Neuronal stem cell (in vitro differentiated cells): ENCODE data around the gene CCL20.

Experiments used
- DNase-seq: peaks from one replicate; pipeline ENCODE4 v3.0.0-alpha.2; 2013; ENCODE audit warnings: low spot score
- H2AFZ ChIP-seq: one replicate; pipeline ENCODE4 v1.6.1; 2013; ENCODE audit warnings: mild to moderate bottlenecking, low read length, inconsistent platforms
- H2AK5ac ChIP-seq: 2 replicates; pipeline ENCODE4 v1.6.1; 2013; ENCODE audit warnings: low read depth, mild to moderate bottlenecking, inconsistent platforms, low read length, moderate library complexity, mixed read lengths
- H2BK120ac ChIP-seq: 2 replicates; pipeline ENCODE4 v1.6.1; 2013; ENCODE audit warnings: low read depth, mild to moderate bottlenecking, inconsistent platforms, low read length, moderate library complexity, mixed read lengths
- H2BK12ac ChIP-seq: one replicate; pipeline ENCODE4 v1.6.1; 2013; ENCODE audit warnings: low read length, inconsistent platforms
- H2BK15ac ChIP-seq: 2 replicates; pipeline ENCODE4 v1.6.1; 2013; ENCODE audit warnings: mild to moderate bottlenecking, low read length, inconsistent platforms, mixed read lengths
- H2BK5ac ChIP-seq: one replicate; pipeline ENCODE4 v1.6.1; 2013; ENCODE audit warnings: inconsistent platforms, mild to moderate bottlenecking, low read length, moderate library complexity
- H3K14ac ChIP-seq: one replicate; pipeline ENCODE4 v1.6.1; 2013; ENCODE audit warnings: low read length, inconsistent platforms
- H3K18ac ChIP-seq: 2 replicates; pipeline ENCODE4 v1.6.1; 2013; ENCODE audit warnings: low read length, inconsistent platforms
- H3K23ac ChIP-seq: 2 replicates; pipeline ENCODE4 v1.6.1; 2013; ENCODE audit warnings: low read depth, mild to moderate bottlenecking, mixed read lengths, low read length, inconsistent platforms; ENCODE audit not compliant: poor library complexity
- H3K27ac ChIP-seq: replicated peaks from 3 replicates; pipeline ENCODE4 v1.5.1; 2013; ENCODE audit warnings: low read length, inconsistent platforms
- H3K27me3 ChIP-seq, 3 experiments: 2 replicates each; pipeline ENCODE4 v1.6.1; 2013; ENCODE audit warnings: low read length in 3 of 3, mild to moderate bottlenecking in 2 of 3, inconsistent platforms in 1 of 3, low read depth in 1 of 3, mixed read lengths in 1 of 3, moderate library complexity in 1 of 3; ENCODE audit not compliant: control insufficient read depth in 3 of 3, insufficient read depth in 3 of 3
- H3K36me3 ChIP-seq, 2 donors: replicated peaks in 1 of 2; 2 replicates each; pipeline ENCODE4 v1.6.1; 2013; ENCODE audit warnings: low read length in 2 of 2; ENCODE audit not compliant: control insufficient read depth in 2 of 2, insufficient read depth in 2 of 2
- H3K4ac ChIP-seq: 2 replicates; pipeline ENCODE4 v1.6.1; 2013; ENCODE audit warnings: inconsistent platforms, mild to moderate bottlenecking, low read length, moderate library complexity
- H3K4me1 ChIP-seq, 2 donors: 1 replicate in 1 of 2; 2 replicates in 1 of 2; pipeline ENCODE4 v1.6.1; 2013; ENCODE audit warnings: low read length in 2 of 2, low read depth in 1 of 2; ENCODE audit not compliant: control insufficient read depth in 2 of 2, insufficient read depth in 1 of 2
- H3K4me2 ChIP-seq: one replicate; pipeline ENCODE4 v1.6.1; 2013; ENCODE audit warnings: mild to moderate bottlenecking, low read length, inconsistent platforms; ENCODE audit not compliant: insufficient read depth, poor library complexity, severe bottlenecking
- H3K4me3 ChIP-seq, 2 donors: 2 replicates each; pipeline ENCODE4 v1.5.1; 2013; ENCODE audit warnings: low read length in 2 of 2, mild to moderate bottlenecking in 2 of 2, inconsistent platforms in 1 of 2, moderate library complexity in 1 of 2
- H3K79me1 ChIP-seq: one replicate; pipeline ENCODE4 v1.6.1; 2013; ENCODE audit warnings: low read depth, mild to moderate bottlenecking, inconsistent platforms, low read length, moderate library complexity
- H3K9ac ChIP-seq: one replicate; pipeline ENCODE4 v1.6.1; 2013; ENCODE audit warnings: mild to moderate bottlenecking, low read depth, low read length, inconsistent platforms; ENCODE audit not compliant: poor library complexity
- H3K9me3 ChIP-seq, 2 donors: replicated peaks in 1 of 2; 2 replicates each; pipeline versions ENCODE3 to v1.6.1; 2013; ENCODE audit warnings: low read length in 2 of 2, mild to moderate bottlenecking in 2 of 2, inconsistent platforms in 1 of 2, low read depth in 1 of 2, mixed read lengths in 1 of 2, moderate library complexity in 1 of 2; ENCODE audit not compliant: control insufficient read depth in 2 of 2, insufficient read depth in 1 of 2
- H4K8ac ChIP-seq: one replicate; pipeline ENCODE4 v1.6.1; 2013; ENCODE audit warnings: low read depth, mild to moderate bottlenecking, inconsistent platforms, low read length, moderate library complexity
- H4K91ac ChIP-seq: one replicate; pipeline ENCODE4 v1.6.1; 2013; ENCODE audit warnings: low read length, low read depth, mild to moderate bottlenecking, inconsistent platforms; ENCODE audit not compliant: poor library complexity
- WGBS, 2 donors: extraction: QIAGEN DNeasy Blood & Tissue Kit; methylation state at CpG; one replicate each; pipeline ENCODE4 v1.1.7; 2013; ENCODE audit warnings: missing lambda C conversion rate in 2 of 2, mixed read lengths in 1 of 2; ENCODE audit not compliant: insufficient read length in 2 of 2, insufficient replicate concordance in 1 of 2; ENCODE audit errors: extremely low coverage in 2 of 2; 5-methylcytosine and 5-hydroxymethylcytosine counted together

CCL20 gene

DNA sequence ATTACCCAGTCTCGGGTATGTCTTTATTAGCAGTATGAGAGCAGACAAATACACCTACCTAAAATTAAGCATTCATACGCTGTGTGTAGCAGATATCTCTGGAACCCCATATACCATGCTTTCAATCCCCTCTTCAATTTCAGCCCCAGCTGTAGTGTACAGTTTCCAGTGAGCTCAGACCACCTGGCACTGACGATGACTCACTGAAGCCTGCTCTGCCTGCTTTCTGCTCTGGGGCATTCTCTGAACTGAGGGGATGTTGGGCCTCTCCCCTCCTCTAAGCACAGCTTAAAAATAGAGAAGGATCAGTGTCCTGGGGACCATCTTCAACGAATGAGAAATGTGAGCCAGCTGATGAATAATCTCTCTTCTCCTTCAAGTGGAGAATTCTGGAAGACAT, 8.7 kb upstream of the CCL20 start:
- Histone ChIP-seq H3K4me1 (peaks cover 0 to 2% of the 10 kb centered on the region in 2 donors), H3K4ac (no peak overlapping the region), H2BK12ac (no peak overlapping the region), H2BK15ac (no peak overlapping the region), H3K4me3 (no peak overlapping the region), H3K18ac (no peak overlapping the region), H3K27me3 (no peaks in the 10 kb centered on the region), H4K91ac (no peak overlapping the region), H3K23ac (no peak overlapping the region), H2BK5ac (no peak overlapping the region), H3K9ac (no peak overlapping the region), H3K4me2 (no peak overlapping the region), H2BK120ac (no peak overlapping the region), H2AFZ (no peak overlapping the region), H3K79me1 (no peaks in the 10 kb centered on the region), H3K27ac (no peak overlapping the region), H3K36me3 (no peaks in the 10 kb centered on the region), H3K9me3 (no peaks in the 10 kb centered on the region), H3K14ac (no peak overlapping the region), H2AK5ac (no peak overlapping the region), H4K8ac (no peak overlapping the region)
- DNase-seq: no peak
- WGBS, 2 donors: no CpG with 5 or more reads among the region's 4 CpGs

DNA sequence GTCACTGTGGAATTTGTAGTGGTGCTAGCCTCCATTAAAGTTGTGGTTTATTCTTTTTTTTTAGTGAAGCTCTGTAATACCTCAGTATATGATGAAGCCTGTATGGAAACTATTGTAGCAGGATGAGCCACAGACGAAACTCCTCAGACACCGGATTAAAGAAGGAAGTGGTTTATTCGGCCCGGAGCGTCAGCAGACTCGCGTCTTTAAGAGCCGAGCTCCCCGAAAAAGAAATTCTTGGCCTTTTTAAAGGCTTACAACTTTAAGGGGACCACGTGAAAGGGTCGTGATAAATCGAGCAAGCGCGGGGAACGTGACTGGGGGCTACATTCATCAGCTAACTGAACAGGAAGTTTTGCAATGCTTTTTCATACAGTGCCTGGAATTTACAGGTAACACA, 8.1 kb upstream of the CCL20 start:
- Histone ChIP-seq H4K8ac (no peak overlapping the region), H3K4me1 (peaks cover 0 to 2% of the 10 kb centered on the region in 2 donors), H2BK15ac (no peak overlapping the region), H2BK120ac (no peak overlapping the region), H2AK5ac (no peak overlapping the region), H3K9ac (no peak overlapping the region), H3K14ac (no peak overlapping the region), H2BK5ac (no peak overlapping the region), H3K27ac (no peak overlapping the region), H3K4me3 (no peak overlapping the region), H3K79me1 (no peaks in the 10 kb centered on the region), H2AFZ (no peak overlapping the region), H3K36me3 (no peaks in the 10 kb centered on the region), H3K23ac (no peak overlapping the region), H3K27me3 (no peaks in the 10 kb centered on the region), H2BK12ac (no peak overlapping the region), H3K4me2 (no peak overlapping the region), H4K91ac (no peak overlapping the region), H3K18ac (no peak overlapping the region), H3K4ac (no peak overlapping the region), H3K9me3 (no peaks in the 10 kb centered on the region)
- WGBS, 2 donors: no CpG with 5 or more reads among the region's 15 CpGs
- DNase-seq: no peak

DNA sequence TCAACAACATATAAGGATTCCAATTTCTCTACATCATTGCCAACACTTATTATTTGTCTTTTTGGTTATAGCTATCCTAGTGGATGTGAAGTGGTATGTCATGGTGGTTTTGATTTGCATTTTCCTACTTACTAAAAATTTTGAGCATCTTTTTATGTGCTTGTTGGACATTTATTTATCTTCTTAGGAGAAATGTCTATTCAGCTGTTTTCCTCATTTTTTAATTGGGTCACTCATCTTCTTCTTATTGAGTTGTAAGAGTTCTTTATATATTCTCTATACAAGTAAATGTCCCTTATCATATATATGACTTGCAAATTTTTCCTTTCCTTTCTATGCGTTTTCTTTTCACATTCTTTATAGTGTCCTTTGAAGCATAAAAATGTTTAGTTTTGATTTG, 4.7 kb upstream of the CCL20 start:
- Histone ChIP-seq H3K79me1 (no peaks in the 10 kb centered on the region), H3K23ac (no peak overlapping the region), H2AFZ (no peak overlapping the region), H2BK5ac (no peak overlapping the region), H3K18ac (no peak overlapping the region), H3K36me3 (no peaks in the 10 kb centered on the region), H4K91ac (no peak overlapping the region), H2BK120ac (no peak overlapping the region), H3K27me3 (no peaks in the 10 kb centered on the region), H2AK5ac (no peak overlapping the region), H3K27ac (no peak overlapping the region), H3K4ac (no peak overlapping the region), H4K8ac (no peak overlapping the region), H3K9ac (no peak overlapping the region), H3K4me3 (no peak overlapping the region), H2BK12ac (no peak overlapping the region), H3K4me2 (no peak overlapping the region), H3K4me1 (peaks cover 0 to 5% of the 10 kb centered on the region in 2 donors), H3K9me3 (no peaks in the 10 kb centered on the region), H2BK15ac (no peak overlapping the region), H3K14ac (no peak overlapping the region)
- no CpG with 5 or more reads among the region's 1 CpG for WGBS, 2 donors
- DNase-seq: no peak

DNA sequence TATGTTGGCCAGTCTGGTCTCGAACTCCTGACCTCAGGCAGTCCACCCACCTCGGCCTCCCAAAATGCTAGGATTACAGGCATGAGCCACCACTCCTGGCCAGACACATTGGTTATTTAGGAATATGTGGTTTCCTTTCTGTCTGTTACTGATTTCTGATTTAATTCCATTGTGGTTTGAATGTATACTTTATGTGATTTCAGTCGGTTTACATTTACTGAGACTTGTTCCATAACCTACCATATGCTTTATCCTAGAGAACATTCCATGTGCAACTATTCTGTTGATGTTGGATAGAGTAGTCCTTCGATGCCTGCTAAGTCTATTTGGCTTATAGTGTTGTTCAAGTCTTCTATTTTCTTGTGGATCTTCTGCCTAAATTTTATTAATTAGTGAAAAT, 1.6 kb upstream of the CCL20 start:
- H3K27ac ChIP-seq: no peak overlapping the region
- no peak overlapping the region for H4K91ac ChIP-seq

More for the DNA sequence above, 1.6 kb upstream of the CCL20 start:
- Histone ChIP-seq H3K9me3 (no peaks in the 10 kb centered on the region), H3K4ac (no peak overlapping the region), H3K9ac (no peak overlapping the region), H3K27me3 (no peaks in the 10 kb centered on the region), H3K4me3 (no peak overlapping the region), H2BK120ac (no peak overlapping the region), H3K36me3 (no peaks in the 10 kb centered on the region), H3K79me1 (no peaks in the 10 kb centered on the region), H3K23ac (no peak overlapping the region), H3K18ac (no peak overlapping the region), H2BK5ac (no peak overlapping the region), H4K8ac (no peak overlapping the region), H3K4me1 (peaks cover 0 to 3% of the 10 kb centered on the region in 2 donors), H3K14ac (no peak overlapping the region), H2AK5ac (no peak overlapping the region), H2BK15ac (no peak overlapping the region), H3K4me2 (no peak overlapping the region), H2AFZ (no peak overlapping the region), H2BK12ac (no peak overlapping the region)
- no CpG with 5 or more reads among the region's 4 CpGs for WGBS, 2 donors
- no peak for DNase-seq
